HG03066 (cell line): ENCODE measurements around the gene SERPING1.
A peak's percentile ranks its signal among the peaks of the same experiment; 100 is the strongest.

Experiments
- ATAC-seq: cut with Tn5 transposase; IDR thresholded peaks from one replicate; pipeline ENCODE4 v1.9.1; 2021; ENCODE audit warnings: low read depth; ENCODE audit not compliant: unreplicated experiment

SERPING1 gene

DNA sequence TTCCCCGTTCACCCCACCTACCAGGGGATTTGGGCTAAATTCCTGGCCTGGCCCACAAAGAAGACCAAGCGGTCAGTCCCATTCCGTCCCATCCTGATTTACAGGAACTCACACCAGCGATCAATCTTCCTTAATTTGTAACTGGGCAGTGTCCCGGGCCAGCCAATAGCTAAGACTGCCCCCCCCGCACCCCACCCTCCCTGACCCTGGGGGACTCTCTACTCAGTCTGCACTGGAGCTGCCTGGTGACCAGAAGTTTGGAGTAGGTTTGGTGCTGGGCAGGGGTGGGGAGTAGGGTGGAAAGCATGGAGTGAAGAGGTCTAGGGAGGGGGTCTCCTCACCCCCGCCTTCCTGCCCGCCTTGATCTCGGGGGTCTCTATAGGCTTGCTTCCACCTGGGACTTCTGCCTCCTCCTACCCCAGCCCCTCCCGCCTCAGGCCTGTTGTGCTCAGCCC is at the start of gene SERPING1:
SERPING1 (plus strand) TSS at position 225 of the 455 bp plus-strand sequence. CDS start 586 bp downstream, outside the sequence.
- ATAC-seq: no peak

DNA sequence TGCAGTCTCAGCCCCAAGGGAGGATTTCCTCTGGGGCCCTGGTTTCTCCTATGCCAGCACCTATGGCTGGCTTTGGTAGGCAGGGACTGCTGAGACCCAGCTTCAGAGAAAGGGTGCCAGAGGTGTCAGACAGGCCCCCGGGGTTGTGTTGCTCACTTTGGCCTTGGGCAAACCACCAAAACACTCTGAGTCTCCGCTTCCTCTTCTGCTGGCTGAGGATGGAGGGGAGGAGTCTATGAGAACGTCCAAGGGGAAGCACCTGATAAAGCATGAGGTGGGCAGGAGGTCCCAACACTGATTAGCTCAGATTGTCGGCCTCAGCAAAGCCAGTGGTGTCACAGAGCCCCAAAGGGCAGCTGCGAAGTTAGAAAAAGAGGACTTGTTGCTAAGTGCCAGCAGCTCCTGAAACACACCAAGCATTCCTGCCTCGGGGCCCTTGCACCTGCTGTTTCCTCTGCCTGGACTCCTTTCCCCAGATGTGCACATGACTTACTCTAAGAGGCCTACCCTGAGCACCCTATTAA is 49.6 kb upstream of the SERPING1 start:
- ATAC-seq: peak; percentile 91

DNA sequence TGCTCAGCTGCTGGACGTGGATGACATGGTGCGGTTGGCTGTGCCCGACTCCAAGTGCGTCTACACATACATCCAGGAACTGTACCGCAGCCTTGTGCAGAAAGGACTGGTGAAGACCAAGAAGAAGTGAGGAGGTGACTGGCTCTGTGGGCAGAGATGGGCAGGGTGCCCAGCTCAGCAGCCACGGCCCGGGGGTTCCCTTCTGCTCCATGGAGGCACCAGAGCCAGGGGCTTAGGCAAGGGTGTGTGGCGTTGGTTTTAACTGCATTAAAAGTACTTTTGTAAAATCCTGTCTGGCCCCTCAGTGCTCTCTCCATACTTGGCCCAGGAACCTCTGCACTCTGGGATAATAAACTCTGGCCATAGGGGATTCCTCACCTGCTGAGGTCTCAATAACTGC is 47.5 kb upstream of the SERPING1 start:
- no peak for ATAC-seq

DNA sequence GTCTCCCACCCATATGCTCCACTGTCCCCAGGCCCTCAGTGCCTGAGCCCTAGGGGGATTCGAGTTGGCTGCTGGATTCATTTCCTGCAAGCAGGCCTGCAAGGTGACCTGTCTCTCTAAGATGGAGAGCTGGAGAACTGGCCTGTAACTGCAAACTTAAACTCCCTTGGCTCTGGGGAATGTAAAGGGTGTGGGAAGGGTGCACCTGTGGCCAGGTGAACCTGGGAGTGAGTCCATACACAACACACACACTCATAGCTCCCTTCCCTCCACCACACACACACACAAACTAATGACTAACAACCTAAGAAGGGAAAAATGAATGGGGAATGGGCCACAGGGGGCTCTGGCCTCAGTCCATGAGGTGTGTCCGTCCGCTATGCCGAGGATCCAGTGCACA is 45.5 kb upstream of the SERPING1 start:
- no peak for ATAC-seq

DNA sequence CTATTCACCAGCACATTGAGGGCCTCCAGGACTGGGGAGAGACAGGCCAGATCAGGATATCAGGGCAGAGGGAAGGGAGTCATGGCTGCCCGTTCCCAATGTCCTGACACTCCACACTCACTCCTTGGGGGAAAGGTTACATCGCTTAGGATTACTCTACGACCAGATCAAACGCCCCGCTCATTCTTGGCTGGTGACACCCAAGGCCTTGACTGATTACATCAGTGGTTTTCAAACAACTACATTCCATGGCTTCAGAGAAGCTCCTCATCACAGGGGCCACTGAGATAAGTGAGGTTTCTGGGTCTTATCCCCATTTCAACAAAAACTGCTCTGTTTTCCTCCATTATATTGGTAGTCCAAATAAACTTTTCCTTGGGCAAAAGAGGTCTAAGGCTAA is 45.0 kb upstream of the SERPING1 start:
- no peak for ATAC-seq

DNA sequence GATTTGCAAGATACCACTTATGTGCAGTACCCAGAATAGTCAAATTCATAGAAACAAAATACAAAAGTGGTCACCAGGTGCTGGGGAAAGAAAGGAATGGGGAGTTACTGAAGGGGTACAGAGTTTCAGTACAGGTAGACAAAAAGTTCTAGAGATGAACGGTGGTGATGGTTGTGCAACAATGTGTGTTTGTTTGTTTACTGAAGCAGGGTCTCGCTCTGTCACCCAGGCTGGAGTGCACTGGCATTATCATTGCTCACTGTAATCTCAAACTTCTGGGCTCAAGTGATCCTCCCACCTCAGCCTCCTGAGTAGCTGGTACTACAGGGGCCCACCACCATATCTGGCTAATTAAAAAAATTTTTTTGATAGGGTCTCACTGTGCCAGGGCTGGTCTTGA is 42.1 kb upstream of the SERPING1 start:
- ATAC-seq: no peak

DNA sequence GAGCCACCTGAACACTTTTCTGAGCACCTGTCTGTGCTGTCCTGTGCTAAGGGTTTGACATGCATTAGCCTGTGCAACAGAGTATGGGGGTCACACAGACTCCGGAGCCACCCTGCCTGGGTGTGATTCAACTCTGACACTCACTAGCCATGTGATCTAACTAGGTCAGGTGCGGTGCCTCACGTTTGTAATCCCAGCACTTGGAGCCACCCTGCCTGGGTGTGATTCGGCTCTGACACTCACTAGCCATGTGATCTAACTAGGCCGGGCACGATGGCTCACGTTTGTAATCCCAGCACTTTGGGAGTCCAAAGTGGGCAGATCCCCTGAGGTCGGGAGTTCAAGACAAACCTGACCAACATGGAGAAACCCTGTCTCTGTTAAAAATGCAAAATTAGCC is 41.4 kb upstream of the SERPING1 start:
- no peak for ATAC-seq

DNA sequence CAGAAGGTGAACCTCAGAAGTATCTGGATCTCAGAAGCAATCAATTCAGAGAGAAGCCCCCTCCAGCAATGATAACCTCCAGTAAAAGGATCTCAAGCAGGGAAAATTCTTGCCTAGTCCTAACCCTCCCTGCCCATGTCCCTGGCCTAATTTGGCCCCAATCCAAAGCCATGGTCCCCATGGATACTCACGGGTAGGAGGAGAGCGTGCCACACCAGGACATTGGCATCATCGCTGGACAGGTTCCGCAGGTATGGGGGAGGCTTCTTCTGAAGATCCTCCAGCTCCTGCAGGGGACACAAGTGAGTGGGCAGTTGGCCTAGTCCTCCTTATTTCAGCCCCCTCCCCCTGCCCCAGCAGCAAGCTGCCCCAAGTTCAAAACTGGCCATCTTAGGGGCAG is 37.3 kb upstream of the SERPING1 start:
- no peak for ATAC-seq

DNA sequence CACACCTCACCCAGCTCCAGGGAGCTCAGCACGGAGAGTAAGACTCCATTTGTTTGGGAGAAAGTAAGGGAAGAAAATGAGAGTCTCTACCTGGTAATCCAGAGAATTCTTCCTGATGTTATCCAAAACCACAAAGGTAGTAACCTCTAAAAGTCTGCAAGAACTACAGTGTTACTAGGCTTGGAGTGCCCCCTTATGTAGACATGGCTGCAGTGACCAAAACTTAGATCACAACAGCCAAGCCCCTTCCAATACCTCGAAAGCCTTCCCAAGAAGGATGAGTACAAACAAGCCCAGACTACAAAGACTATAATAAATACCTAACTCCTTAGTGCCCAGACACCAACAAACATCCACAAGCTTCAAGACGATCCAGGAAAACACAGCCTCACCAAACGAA is 34.9 kb upstream of the SERPING1 start:
- ATAC-seq: no peak

DNA sequence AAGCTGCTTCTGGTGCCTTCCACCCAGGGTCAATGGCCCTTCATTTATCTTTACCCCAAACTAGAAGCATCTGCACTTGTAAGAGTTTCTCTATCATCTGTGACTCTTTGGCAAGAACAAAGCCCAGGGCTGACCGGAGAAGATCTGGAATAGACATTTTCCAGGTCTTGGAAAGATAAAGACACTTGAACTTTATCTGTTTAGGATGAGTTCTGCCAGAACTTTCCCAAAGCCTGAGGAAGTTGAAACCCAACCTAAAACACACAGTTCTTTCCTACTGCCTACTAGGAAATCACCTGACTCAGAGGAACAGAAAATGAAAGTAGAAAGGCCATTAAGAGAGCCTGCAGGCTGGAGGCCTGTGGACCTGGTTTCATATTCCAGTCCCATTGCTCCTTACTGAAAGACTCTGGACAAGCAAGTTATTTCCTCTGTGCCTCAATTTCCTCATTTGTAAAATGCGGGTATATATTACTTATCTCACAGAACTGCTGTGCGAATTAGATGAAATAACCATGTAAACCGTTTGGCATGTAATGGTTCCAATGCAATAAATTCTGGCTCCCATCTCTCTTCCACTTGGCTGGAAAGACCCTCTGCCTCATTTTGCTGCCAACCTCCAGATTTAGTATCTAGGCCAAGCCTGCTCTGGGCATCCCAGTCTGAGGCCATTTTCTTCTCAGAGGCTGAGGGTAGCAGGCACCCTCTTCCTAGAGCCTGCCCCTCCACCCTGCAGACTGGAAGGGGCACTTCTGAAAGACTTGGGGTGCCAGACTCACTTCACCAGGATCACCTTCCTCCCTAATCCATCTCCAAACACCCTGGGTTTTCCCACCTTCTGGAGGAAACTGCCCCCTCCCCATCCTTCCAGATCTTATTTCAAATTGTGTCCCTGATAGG is 31.2 kb upstream of the SERPING1 start:
- ATAC-seq: peak; percentile 55

DNA sequence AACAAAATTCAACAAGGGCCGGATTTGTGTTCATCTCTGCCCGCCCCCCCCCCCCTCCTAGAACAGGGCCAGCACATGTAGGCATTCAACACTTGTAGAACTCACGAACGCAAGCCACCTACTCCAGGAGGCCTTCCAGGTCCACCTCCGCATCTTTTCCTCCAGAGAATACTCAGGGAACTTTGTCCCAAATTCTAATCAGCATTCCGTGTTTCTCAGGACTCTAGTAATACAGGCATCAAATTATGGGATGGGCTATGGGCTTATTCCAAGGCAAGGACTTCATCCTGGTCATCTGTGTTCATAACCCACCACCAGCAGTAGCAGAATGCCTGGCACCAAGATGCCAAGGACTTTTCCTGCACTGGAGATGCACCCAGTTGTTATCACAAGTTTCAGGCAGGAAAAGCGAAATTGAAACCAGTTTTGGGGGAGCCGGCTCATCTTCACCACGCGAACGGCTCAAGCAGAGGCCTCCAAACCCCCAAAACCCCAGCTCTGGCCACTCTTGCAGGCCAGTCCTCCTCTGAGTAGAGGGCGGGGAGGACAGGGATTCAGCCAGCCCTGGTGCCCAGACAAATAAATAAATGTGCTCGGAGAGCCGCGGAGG is 30.5 kb upstream of the SERPING1 start:
- peak; percentile 8 for ATAC-seq

DNA sequence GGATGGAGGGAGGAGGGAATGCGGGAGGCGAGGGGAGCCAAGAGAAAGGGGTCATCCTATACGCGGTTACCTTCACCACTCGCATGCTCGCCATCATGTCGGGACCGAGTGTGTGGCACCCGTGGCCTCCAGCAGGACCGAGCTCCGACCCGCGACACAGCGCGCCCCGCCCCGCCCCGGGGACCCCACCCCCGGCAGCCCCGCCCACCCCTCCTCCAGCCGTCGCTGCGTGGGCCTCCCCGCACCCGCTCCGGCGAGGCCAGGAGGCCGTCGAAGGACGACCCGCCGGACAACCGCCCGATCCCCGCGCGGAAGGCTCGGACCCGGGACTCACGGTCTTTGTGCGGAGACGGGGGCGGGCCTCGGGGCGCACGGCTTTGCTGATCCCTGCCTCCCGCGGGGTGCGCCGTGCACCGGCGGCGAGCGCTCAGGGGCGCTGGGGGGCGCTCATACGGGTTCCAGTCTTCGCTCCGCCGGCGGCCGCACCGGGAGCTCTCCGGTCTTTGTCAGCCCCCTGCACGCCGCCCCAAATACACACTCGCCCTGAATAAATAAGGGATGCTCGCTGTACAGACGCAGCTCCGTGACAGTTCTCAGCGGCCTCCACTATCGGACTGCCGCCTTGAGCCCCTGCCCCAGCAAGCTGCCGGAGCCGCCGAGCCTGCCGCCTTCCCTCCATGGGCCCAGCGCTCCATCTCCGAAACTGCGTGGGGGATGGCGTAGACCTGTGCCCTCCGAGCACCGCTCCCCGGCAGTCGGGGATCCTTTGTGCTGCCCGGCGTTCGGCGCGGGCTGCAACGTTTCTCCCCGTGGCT is 29.8 kb upstream of the SERPING1 start, which contains the start of gene UBE2L6:
UBE2L6 (minus strand) TSS at position 158 of the 815 bp plus-strand sequence; CDS start at position 97, 61 bp downstream.
- ATAC-seq: peak; percentile 64

DNA sequence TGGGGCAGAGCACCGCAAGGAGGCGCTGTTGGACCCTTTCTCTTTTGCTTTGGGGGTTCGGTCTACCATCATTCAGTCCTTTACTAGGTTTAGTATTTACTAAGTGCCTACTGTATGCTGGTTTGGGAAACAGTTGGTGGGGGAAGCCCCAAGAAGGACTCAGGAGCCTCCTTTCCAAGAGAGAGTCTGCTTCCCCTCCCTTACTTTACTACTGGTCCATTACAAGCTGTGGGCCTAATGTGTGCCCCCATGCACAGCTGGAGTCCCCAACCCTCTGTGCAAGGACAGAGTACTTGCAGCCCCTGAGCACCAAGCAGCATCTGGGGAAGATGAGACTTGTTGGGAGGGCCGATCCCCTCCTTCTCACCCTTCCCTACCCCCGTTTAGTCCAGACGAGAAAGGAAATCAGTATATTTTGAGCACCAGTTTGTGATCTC is 29.1 kb upstream of the SERPING1 start:
- peak; percentile 9 for ATAC-seq

DNA sequence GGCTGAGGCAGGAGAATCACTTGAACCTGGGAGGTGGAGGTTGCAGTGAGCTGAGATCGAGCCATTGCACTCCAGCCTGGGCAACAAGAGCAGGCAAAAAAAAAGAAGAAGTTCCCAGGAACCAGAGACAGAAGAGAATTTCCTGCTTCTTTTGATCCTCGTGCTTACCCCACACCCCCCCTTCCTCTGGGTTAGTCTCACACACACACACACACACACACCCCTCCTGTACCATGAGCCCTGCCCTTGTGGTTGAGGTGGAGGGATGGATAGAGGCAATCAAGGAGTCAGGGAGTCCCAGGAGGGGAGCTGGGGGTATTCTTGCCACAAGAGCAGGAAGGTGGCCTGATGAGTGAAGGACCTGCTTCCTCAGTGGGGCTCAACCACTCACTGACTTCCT is 25.9 kb upstream of the SERPING1 start:
- no peak for ATAC-seq

DNA sequence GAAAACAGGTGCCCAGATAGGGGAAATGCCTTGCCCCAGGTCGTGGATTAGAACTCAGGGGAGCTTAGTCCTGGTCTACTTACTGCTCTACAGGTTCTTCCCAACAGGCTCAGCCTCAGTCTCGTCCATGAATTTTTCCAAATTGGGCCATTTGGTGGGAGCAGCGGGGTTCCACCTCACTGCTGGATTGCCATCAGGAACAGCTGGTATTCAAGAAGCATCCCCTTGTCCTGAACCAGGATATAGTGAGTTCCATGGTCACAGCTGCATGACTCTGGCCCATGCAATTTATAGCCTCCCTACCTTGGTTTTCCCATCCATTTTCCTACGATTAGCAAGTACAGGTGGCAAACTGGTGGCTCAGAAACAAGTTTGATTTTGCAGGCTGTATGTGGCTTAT is 23.4 kb upstream of the SERPING1 start:
- ATAC-seq: no peak

DNA sequence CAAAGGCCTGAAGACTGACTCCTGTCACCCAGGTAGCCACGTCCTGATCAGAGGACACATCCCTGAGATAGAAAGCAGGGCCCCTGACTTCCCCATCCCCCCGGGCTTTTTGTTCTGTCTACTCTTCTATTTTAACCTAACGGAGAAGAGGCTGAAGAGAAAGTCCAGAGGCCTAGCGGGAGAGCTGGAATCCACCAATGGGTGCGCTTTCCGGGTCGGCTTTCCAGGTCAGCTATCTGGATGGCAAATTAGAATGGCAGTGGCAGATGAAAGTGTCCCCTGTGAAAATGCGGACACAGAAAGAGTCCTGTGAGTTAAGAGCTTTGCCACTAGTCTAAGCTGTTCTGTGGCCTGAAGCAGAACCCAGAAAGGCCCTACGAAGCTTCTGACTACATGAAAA is 13.1 kb upstream of the SERPING1 start:
- ATAC-seq: no peak

DNA sequence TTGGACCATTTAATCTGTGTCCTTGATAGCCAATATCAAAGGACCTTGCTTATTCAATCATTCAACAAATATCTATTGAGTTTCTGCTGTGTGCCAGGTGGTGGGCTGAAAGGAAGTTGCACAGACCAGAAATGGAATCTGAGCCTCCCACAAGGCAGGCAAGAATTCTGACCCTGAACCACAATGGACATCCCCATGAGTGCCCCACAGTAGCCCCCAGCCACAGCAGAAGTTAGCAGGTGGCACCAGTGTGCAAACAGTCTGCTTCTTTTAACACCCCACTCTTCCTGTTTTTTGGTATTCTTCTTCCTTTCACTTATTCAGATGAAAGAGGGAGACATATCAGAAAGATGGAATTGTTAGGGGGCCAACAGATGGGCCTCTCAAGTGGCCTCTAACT is 12.2 kb upstream of the SERPING1 start:
- ATAC-seq: no peak

DNA sequence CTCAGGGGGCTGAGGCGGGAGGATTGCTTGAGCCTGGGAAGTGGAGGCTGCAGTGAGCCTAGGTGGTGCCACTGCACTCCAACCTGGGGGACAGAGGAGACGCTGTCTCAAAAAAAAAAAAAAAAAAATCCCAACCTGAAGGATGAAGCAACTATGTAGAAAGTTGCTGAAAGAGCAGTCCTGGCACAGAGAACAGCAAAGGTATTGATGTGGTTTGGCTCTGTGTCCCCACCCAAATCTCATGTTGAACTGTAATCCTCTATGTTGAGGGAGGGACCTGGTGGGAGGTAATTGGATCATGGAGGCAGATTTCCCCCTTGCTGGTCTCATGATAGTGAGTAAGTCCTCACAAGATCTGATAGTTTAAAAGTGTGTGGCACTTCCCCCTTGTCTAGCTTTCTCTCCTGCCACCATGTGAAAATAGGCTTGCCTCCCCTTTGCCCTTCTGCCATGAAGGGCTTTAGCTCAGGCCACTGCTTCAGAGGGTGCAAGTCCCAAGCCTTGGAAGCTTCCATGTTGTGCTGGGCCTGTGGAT is 10.7 kb upstream of the SERPING1 start:
- ATAC-seq: no peak

DNA sequence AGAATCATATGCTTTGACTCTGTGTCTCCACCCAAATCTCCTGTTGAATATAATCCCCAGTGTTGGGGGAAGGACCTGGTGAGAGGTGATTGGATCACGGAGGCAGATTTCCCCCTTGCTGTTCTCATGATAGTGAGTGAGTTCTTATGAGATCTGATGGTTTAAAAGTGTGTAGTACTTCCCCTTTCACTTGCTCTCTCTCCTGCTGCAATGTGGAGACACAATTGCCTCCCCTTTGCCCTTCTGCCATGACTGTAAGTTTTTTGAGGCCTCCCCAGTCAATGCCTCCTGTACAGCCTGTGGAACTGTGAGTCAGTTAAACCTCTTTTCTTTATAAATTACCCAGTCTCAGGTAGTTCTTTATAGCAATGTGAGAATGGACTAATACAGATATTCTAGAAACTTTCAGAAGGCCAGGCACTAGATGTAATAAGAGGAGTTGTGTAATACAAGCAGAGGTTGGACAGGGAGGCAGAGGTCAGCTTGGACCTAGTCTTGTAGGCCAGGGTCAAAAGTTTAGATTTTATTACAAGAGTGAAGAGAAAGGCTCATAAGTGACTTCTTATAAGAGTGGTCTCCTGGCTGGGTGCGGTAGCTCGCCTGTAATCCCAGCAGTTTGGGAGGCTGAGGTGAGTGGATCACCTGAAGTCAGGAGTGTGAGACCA is 9.3 kb upstream of the SERPING1 start:
- ATAC-seq: no peak
